Muscle of leg (tissue), 11 donors: ENCODE data around the gene ZNF282. TPM values are rescaled to one million over a fixed set of nuclear protein-coding genes. Genes with fewer than 3 reads are reported as not detected.
"Not testable (repeated sequence)": the region's sequence is repeated elsewhere in the genome, so short reads cannot be mapped to it uniquely, and the experiment has no call there.

Experiments
- DNase-seq: peaks from one replicate; pipeline ENCODE4 v3.0.0; 2013
- H3K27ac ChIP-seq: one replicate; pipeline ENCODE4 v1.5.1; 2013; ENCODE audit warnings: mild to moderate bottlenecking, low read length, control low read depth
- H3K27me3 ChIP-seq: one replicate; pipeline ENCODE4 v1.6.1; 2013; ENCODE audit warnings: low read length; ENCODE audit not compliant: control insufficient read depth, insufficient read depth
- H3K36me3 ChIP-seq: one replicate; pipeline ENCODE4 v1.6.1; 2013; ENCODE audit warnings: low read length; ENCODE audit not compliant: control insufficient read depth, insufficient read depth
- H3K4me1 ChIP-seq: one replicate; pipeline ENCODE4 v1.6.1; 2013; ENCODE audit warnings: low read length; ENCODE audit not compliant: control insufficient read depth, insufficient read depth
- H3K4me3 ChIP-seq: one replicate; pipeline ENCODE4 v1.5.1; 2013; ENCODE audit warnings: low read length, control low read depth
- H3K9me3 ChIP-seq: replicated peaks from 2 replicates; pipeline ENCODE4 v1.6.1; 2013; ENCODE audit warnings: low read depth, low read length; ENCODE audit not compliant: control insufficient read depth
- WGBS: methylation state at CpG from one replicate; pipeline ENCODE4 v1.1.5; 2013; ENCODE audit warnings: missing lambda C conversion rate; ENCODE audit not compliant: insufficient coverage; 5-methylcytosine and 5-hydroxymethylcytosine counted together
- polyA plus RNA-seq, 8 donors: library from polyadenylated mRNA; unstranded; fragments of 120-200 nt; gene quantifications; one replicate each; pipeline versions ENCODE4 v1.2.1 to v1.2.3, GENCODE V29; 2013; ENCODE audit warnings: inconsistent platforms in 1 of 8, low replicate concordance in 1 of 8; ENCODE audit not compliant: insufficient read length in 8 of 8, insufficient read depth in 1 of 8
- total RNA-seq: library from RNA; stranded (reverse); fragments of 120-200 nt; gene quantifications from one replicate; pipeline ENCODE4 v1.2.4, GENCODE V29; 2013

ZNF282 gene
- total and polyA plus RNA-seq, 9 donors: 13.3 to 20.8 (median 18.8) TPM

DNA sequence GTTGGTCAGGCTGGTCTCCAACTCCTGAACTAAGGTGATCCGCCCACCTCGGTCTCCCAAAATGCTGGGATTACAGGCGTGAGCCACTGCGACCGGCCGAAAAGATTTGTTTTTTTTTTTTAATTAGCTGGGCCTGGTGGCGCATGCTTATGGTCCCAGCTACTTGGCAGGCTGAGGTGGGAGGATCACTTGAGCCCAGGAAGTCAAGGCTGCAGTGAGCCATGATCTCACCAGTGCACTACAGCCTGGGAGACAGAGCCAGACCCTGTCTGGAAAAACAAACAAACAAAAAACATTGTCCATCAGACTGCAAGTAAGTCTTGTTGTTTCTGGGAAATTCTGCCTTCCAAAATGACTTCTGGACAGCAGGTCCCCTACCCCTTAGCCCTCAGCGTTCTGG lies 27.8 kb downstream of the ZNF282 start:
- no peak for DNase-seq
- WGBS: 96% methylated on average over 8 of the region's 8 CpGs
- Histone ChIP-seq H3K9me3 (no peaks in the 10 kb centered on the region), H3K27ac (no peak overlapping the region), H3K36me3 (peaks cover 49% of the 10 kb centered on the region), H3K4me1 (no peaks in the 10 kb centered on the region), H3K27me3 (no peaks in the 10 kb centered on the region), H3K4me3 (no peak overlapping the region)

DNA sequence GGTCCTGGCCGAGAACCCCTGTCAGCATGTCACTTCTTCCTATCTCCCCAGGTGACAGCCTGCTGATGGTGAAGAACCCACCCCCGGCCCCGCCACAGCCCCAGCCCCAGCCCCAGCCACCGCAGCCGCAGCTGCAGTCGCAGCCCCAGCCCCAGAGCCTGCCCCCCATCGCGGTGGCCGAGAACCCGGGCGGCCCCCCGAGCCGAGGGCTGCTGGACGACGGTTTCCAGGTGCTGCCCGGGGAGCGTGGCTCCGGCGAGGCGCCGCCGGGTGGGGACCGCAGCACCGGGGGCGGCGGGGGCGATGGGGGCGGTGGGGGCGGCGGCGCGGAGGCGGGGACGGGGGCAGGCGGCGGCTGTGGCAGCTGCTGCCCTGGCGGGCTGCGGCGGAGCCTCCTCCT lies 28.4 kb downstream of the ZNF282 start:
- no peaks in the 10 kb centered on the region for H3K9me3 ChIP-seq
- H3K4me3 ChIP-seq: no peak overlapping the region
- peaks cover 45% of the 10 kb centered on the region for H3K36me3 ChIP-seq
- H3K4me1 ChIP-seq: no peaks in the 10 kb centered on the region
- WGBS: 96% methylated on average over 23 of the region's 39 CpGs
- H3K27ac ChIP-seq: no peak overlapping the region
- no peaks in the 10 kb centered on the region for H3K27me3 ChIP-seq
- DNase-seq: no peak

DNA sequence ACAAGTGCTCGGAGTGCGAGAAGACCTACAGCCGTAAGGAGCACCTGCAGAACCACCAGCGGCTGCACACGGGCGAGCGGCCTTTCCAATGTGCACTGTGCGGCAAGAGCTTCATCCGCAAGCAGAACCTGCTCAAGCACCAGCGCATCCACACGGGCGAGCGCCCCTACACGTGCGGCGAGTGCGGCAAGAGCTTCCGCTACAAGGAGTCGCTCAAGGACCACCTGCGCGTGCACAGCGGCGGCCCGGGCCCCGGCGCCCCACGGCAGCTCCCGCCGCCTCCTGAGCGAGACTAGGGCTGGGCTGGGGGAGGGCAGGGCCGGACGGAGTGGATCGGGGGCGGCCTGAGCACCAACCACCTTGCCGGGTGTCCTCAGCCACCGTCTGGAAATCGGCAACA lies 29.0 kb downstream of the ZNF282 start:
- Histone ChIP-seq H3K4me1 (no peaks in the 10 kb centered on the region), H3K4me3 (no peak overlapping the region), H3K27me3 (no peaks in the 10 kb centered on the region), H3K36me3 (peaks cover 39% of the 10 kb centered on the region), H3K9me3 (no peaks in the 10 kb centered on the region), H3K27ac (no peak overlapping the region)
- no peak for DNase-seq
- 97% methylated on average over 37 of the region's 37 CpGs for WGBS

DNA sequence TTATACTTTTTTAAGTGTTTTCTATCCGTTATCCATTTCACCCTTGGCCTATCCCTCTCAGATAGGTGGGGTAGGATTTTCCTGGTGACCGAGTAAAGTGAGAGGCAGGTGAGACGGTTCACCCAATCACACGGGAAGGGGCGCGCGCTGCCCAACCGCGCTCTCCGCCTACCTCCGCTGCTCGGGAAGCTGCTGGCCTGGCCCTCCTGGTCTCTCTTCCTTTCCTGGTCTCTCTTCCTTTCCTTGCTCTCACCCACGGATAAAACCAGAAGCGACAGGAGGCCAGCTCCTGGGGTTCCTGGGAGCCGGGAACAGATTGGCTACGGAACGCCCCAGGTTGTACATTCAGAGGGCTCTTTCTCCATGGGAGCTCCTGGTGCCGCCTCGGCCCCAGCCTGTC lies 29.8 kb downstream of the ZNF282 start:
- H3K4me1 ChIP-seq: no peaks in the 10 kb centered on the region
- no peak for DNase-seq
- H3K27me3 ChIP-seq: no peaks in the 10 kb centered on the region
- WGBS: 96% methylated on average over 16 of the region's 19 CpGs
- no peaks in the 10 kb centered on the region for H3K9me3 ChIP-seq
- H3K36me3 ChIP-seq: peaks cover 36% of the 10 kb centered on the region
- no peak overlapping the region for H3K4me3 ChIP-seq
- H3K27ac ChIP-seq: no peak overlapping the region

DNA sequence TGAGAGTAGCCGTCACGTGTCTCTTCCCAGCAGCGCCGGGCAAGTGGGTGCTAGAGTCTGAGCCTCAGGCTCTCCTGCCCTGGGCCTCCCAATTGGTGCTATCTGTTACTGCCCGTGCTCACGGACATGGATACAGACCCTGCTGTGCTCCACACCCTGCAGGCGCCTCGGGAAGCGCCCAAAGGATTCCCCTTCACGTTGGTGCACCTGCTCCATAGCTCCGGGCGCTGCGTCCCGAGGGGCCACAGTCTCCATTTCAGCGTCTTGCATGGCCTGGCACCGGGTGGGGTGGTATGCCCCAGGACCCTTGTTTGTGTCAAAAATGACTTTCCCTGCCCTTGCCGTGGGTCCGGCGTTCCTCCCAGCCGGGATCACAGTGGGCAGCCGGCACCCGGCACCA lies 30.3 kb downstream of the ZNF282 start:
- peaks cover 34% of the 10 kb centered on the region for H3K36me3 ChIP-seq
- WGBS: 93% methylated on average over 22 of the region's 22 CpGs
- H3K27me3 ChIP-seq: no peaks in the 10 kb centered on the region
- H3K4me3 ChIP-seq: no peak overlapping the region
- no peak overlapping the region for H3K27ac ChIP-seq
- H3K9me3 ChIP-seq: no peaks in the 10 kb centered on the region
- DNase-seq: no peak
- H3K4me1 ChIP-seq: no peaks in the 10 kb centered on the region

DNA sequence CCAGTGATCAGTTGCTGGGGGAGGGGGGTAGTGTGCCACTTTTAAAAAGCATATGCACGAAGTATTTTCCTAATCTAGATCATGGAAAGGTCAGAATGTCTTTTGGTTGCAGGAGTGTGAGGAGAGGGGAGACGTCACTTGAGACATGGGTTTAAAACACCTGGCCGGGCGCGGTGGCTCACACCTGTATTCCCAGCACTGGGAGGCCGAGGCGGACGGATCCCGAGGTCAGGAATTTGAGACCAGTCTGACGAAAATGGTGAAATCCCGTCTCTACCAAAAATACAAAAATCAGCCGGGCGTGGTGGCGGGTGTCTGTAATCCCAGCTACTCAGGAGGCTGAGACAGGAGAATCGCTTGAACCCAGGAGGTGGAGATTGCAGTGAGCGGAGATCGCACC lies 31.0 kb downstream of the ZNF282 start:
- DNase-seq: not testable (repeated sequence)
- 95% methylated on average over 17 of the region's 17 CpGs for WGBS

DNA sequence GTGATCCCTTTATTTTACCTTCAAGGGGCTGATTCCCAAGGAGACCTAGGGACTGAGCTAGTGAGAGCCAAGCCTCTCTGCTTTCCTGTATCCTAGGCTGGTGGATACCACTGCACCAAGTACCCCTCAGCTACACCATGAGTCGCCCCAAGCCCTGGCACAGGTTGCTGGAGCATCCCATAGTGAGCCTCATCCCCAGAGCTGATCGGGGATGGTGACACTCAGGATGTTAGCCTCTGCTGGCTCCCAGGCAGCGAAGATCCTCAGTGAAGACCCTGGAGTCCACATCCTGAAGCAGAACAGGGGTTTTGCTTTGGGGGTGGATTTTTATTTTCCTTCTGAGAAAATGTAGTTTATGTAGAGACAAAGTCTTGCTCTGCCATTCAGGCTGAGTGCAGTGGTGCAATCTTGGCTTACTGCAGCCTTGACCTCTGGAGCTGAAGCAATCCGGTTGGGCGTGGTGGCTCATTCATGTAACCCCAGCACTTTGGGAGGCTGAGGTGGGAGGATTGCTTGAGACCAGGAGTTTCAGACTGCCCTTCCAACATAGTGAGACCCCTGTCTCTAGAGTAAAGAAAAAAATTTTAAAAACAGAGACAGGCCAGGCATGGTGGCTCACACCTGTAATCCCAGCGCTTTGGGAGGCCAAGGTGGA lies 31.6 kb downstream of the ZNF282 start:
- Histone ChIP-seq H3K9me3 (no peaks in the 10 kb centered on the region), H3K4me1 (no peaks in the 10 kb centered on the region), H3K36me3 (peaks cover 24% of the 10 kb centered on the region), H3K27me3 (no peaks in the 10 kb centered on the region), H3K27ac (no peak overlapping the region), H3K4me3 (no peak overlapping the region)
- DNase-seq: no peak
- WGBS: 50% methylated on average over 4 of the region's 6 CpGs

More for the DNA sequence above, 31.0 kb downstream of the ZNF282 start:
- not testable (repeated sequence) for H3K27me3 ChIP-seq, H3K9me3 ChIP-seq, H3K4me1 ChIP-seq, H3K27ac ChIP-seq, H3K4me3 ChIP-seq
- H3K36me3 ChIP-seq: peaks cover 28% of the 10 kb centered on the region

DNA sequence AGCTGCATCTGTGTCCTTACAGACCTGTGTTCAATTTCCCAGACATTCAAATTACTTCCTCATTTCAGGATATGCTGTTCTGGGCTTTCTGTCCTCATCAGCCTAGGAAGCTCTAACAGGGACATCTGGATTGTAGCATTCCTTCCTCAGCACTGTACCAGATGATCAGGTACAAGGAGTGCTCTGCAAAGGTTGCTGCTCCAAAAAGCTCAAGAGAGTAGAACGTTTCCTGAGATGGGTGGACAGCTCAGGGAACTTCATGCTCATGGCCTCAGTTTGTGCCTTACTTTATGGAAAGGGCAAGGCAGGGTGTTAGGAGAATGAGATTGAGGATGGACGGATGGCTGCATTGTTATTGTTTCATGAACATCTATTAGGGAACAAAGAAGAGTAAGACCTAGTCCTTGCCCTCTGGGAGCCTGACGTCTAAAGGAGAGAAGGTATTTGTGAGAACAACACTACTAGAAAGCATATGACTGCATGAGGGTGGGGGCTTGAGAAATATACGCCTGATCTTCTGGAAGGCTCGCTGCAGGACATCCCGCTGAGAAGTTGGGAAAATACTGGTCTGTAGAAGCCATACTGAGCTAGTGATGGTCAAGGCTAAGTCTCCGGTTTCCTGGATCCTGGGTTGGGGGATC lies 33.6 kb downstream of the ZNF282 start:
- Histone ChIP-seq H3K4me3 (no peak overlapping the region), H3K36me3 (peaks cover 19% of the 10 kb centered on the region), H3K9me3 (no peaks in the 10 kb centered on the region), H3K27ac (no peak overlapping the region), H3K27me3 (no peaks in the 10 kb centered on the region), H3K4me1 (no peaks in the 10 kb centered on the region)
- WGBS: 36% methylated on average over 3 of the region's 7 CpGs
- no peak for DNase-seq

DNA sequence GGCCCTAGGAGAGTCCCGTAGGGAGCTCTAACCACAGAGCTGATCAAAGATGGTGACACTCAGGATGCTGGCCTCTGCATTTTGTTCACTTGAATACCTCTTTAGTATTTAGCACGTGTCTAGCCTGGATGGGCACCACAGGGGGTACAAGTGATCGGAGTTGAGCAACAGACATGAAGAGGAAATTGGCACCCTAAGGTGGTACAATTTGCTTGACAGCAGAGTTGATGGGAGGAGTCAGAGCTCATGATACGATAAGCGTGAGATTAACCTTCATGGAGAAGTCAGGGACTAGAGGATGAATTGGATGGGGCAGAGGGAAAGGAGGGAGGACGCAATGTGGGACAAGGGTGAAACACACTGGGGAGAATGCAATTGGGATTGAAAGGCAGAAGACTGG lies 34.2 kb downstream of the ZNF282 start:
- Histone ChIP-seq H3K4me1 (no peaks in the 10 kb centered on the region), H3K9me3 (no peaks in the 10 kb centered on the region), H3K4me3 (no peak overlapping the region), H3K27me3 (no peaks in the 10 kb centered on the region), H3K36me3 (peaks cover 15% of the 10 kb centered on the region), H3K27ac (no peak overlapping the region)
- WGBS: 69% methylated on average over 5 of the region's 6 CpGs
- DNase-seq: no peak

DNA sequence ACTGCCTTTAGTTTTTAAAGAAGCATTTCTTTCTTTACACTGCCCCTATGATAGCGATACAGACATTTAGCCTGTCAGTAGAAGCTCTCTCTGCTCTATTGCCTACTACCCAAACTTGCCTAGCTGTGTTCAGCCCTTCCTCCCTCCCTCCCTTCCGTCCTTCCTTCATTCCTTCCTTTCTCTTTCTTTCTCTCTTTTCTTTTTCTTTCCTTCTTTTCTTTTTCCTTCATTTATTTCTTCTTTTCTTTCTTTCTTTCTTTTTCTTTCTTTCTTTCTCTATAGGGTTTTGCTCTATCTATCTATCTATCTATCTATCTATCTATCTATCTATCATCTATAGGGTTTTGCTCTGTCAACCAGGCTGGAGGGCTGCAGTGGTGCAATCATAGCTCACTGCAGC lies 37.0 kb downstream of the ZNF282 start:
- no peak for DNase-seq
- H3K36me3 ChIP-seq: no peaks in the 10 kb centered on the region
- no peak overlapping the region for H3K27ac ChIP-seq
- H3K4me3 ChIP-seq: no peak overlapping the region
- no peaks in the 10 kb centered on the region for H3K9me3 ChIP-seq
- no peaks in the 10 kb centered on the region for H3K4me1 ChIP-seq
- 82% methylated on average over 2 of the region's 2 CpGs for WGBS
- H3K27me3 ChIP-seq: no peaks in the 10 kb centered on the region
